ENCODE measurements around the gene ACRBP. TPM values are rescaled to one million over a fixed set of nuclear protein-coding genes. Genes with fewer than 3 reads are reported as not detected.

The ACRBP gene
- total RNA-seq, 4 donors from 2014 or later: 0.27 to 0.71 (median 0.65) TPM; not detected in 1

- no peak for ATAC-seq
- no peak for TF ChIP-seq CTCF (IDR thresholded peaks at IDR 0.05 in 4 of 5, conservative IDR thresholded peaks at IDR 0.05 in 1 of 5)
- no peak for TF ChIP-seq POLR2A (IDR thresholded peaks at IDR 0.05)
- intact Hi-C loops (cut with DNase I; ENCODE audit: low total_unique reads) (no loop called here), in situ Hi-C loops (cut with MboI; ENCODE audit: low sequenced_read_pairs in 4 of 4) (no loop called here)
- no peaks in the 10 kb centered on the region for H3K9me3 ChIP-seq
- DNase-seq: no peak
- peak overlapping the region in 2 of 4 donors; percentile 85 to 93 for H3K27ac ChIP-seq
- H3K27me3 ChIP-seq: no peaks in the 10 kb centered on the region
- H3K4me1 ChIP-seq: peaks cover 23 to 30% of the 10 kb centered on the region in 2 donors
- H3K36me3 ChIP-seq: no peaks in the 10 kb centered on the region
- H3K4me3 ChIP-seq: no peak overlapping the region
Measured at GRCh38 chr12:6612247-6612646, 35.0 kb downstream of the ACRBP start.

DNA sequence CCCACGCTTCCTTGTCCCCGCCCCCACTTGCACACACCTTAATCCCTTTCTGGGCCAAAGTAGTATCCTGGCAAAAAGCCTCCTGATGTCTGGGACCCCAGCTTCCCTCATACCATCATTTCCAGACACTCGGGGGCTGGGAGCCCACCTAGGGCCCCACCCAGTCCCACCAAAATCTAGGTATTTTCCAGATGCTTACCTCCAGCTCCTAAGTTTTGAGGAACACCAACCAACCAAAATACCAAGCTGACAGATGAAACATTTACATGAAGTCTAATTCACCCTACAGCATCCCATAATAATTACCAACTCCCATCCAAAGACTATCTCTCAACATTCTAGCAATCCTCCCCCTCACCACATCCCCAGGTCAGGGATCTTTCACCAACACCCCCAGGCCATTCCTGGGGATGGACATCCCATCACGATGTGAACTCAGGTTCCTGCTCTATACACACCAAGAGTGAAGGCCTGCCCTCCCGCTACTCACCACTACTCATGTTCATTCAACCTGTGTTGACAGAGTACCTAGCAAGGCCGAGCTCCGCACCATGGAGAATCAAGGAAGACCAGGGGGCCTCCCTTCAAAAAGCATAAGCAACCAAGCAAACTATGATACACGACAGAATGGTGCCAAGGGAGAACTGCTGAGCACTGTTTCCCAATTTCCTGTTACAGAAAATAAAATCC is 38.5 kb downstream of the ACRBP start:
- peak overlapping the region; percentile 95 to 99 (median 97) for H3K27ac ChIP-seq
- no peaks in the 10 kb centered on the region for H3K9me3 ChIP-seq
- TF ChIP-seq POLR2A (IDR thresholded peaks at IDR 0.05): no peak
- no peak for TF ChIP-seq CTCF (IDR thresholded peaks at IDR 0.05 in 4 of 5, conservative IDR thresholded peaks at IDR 0.05 in 1 of 5)
- ATAC-seq: no peak
- H3K27me3 ChIP-seq: no peaks in the 10 kb centered on the region
- H3K4me1 ChIP-seq: peaks cover 43 to 51% of the 10 kb centered on the region in 2 donors
- intact Hi-C loops (cut with DNase I; ENCODE audit: low total_unique reads) (loop anchor here (2.0 to 5.0 kb wide), 2 partner anchors 80 to 271 kb away; partner anchors contain the start of gene ZNF384), in situ Hi-C loops (cut with MboI; ENCODE audit: low sequenced_read_pairs in 4 of 4) (no loop called here)
- no peak overlapping the region for H3K4me3 ChIP-seq
- no peaks in the 10 kb centered on the region for H3K36me3 ChIP-seq
- DNase-seq: no peak

GRCh38 chr12:6607751-6608591 is 39.3 kb downstream of the ACRBP start:
- Histone ChIP-seq H3K4me1 (peaks cover 44 to 52% of the 10 kb centered on the region in 2 donors), H3K27ac (peak overlapping the region; percentile 95 to 99 (median 97)), H3K4me3 (peak overlapping the region in 1 of 4 donors; percentile 98), H3K27me3 (no peaks in the 10 kb centered on the region), H3K9me3 (no peaks in the 10 kb centered on the region), H3K36me3 (no peaks in the 10 kb centered on the region)
- ATAC-seq (peak; percentile 18 to 34), DNase-seq (peak in 1 of 2 donors; percentile 52)
- no peak for TF ChIP-seq CTCF (IDR thresholded peaks at IDR 0.05 in 4 of 5, conservative IDR thresholded peaks at IDR 0.05 in 1 of 5)
- TF ChIP-seq POLR2A (IDR thresholded peaks at IDR 0.05): no peak
- intact Hi-C loops (cut with DNase I; ENCODE audit: low total_unique reads) (loop anchor here (1.0 to 5.0 kb wide), 5 partner anchors 39 to 271 kb away; partner anchors contain the start of genes GAPDH, NOP2 and ZNF384), in situ Hi-C loops (cut with MboI; ENCODE audit: low sequenced_read_pairs in 4 of 4) (no loop called here)

DNA sequence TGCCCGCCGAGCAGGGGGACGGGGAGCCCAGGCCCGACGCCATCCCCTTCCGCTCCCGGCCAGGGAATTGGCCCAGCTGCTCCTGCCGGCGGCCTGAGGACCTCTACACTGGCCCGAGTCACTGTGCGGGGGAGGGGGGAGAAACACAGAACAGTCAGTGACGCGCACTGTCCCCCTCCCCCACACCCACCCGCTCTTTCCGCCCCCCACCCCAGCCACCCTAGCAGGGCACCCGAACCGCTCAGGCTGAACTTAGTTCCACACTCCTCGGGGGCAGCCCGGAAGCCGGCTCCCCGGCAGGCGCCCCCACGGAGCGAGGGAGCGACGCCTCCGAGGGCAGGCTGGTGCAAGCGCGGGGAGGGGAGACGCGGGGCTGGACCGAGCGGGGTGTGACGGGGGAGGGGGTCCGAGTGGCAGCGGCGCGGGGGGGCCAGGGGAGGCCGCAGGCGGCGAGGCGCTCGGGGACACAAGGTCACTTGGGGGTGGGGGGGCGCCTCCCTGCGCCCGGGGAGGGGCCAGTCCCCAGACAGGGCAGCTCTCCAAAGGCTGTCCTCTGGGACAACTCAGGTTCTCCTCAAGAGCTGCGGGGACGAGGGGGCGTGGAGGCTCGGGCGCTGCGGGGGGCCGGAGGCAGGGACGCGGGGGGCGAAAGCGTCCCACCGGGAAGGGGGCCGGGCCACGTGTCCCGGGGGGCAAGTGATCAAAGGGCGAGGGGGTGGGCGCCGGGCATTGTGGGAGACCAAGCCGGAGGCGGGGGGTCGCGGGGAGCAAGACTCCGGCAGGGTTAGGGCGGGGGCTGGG is 40.7 kb downstream of the ACRBP start:
- ATAC-seq (peak; percentile 51 to 55), DNase-seq (peak; percentile 68 to 76)
- Histone ChIP-seq H3K9me3 (no peaks in the 10 kb centered on the region), H3K27me3 (no peaks in the 10 kb centered on the region), H3K36me3 (peaks cover 0 to 5% of the 10 kb centered on the region in 2 donors), H3K27ac (peak overlapping the region; percentile 95 to 99 (median 97)), H3K4me1 (peaks cover 44% of the 10 kb centered on the region in 2 donors), H3K4me3 (peak overlapping the region; percentile 85 to 98 (median 96))
- intact Hi-C loops (cut with DNase I; ENCODE audit: low total_unique reads) (loop anchor here (1.0 to 5.0 kb wide), 4 partner anchors 38 to 269 kb away; partner anchors contain the start of genes GAPDH and NOP2), in situ Hi-C loops (cut with MboI; ENCODE audit: low sequenced_read_pairs in 4 of 4) (no loop called here)
- no peak for TF ChIP-seq CTCF (IDR thresholded peaks at IDR 0.05 in 4 of 5, conservative IDR thresholded peaks at IDR 0.05 in 1 of 5)
- TF ChIP-seq POLR2A (IDR thresholded peaks at IDR 0.05): peak in 1 of 2 donors; percentile 13
